Measurements from ENCODE around the gene SRD5A3. TPM values are rescaled to one million over a fixed set of nuclear protein-coding genes. Genes with fewer than 3 reads are reported as not detected.

The SRD5A3 gene
- total and polyA plus RNA-seq, 9 of the 15 experiments (the other 6 are each of a cell fraction or from before 2014, with no cell fraction given), result 2.5 to 37.0 (median 13.3) TPM

GRCh38 chr4:55358668-55359067 lies 12.6 kb downstream of the SRD5A3 start (continued):
- TF ChIP-seq MAFK (IDR thresholded peaks at IDR 0.05; ENCODE audit: low read length) (peak; percentile 82), ZNF146 (CRISPR knock-in tag; IDR thresholded peaks at IDR 0.05; ENCODE audit: unreplicated experiment) (no peak)

- Histone ChIP-seq H3K27ac (ENCODE audit: extremely low read depth, low read depth, low read length) (no peak overlapping the region; the same call in 2 of the 3 replicates), H2AFZ (ENCODE audit: low read depth, low read length) (peak overlapping the region; percentile 15; the same call in 1 of the 2 replicates), H3K79me2 (ENCODE audit: control insufficient read depth, insufficient read depth, low read length) (no peaks in the 10 kb centered on the region), H3K4me2 (ENCODE audit: insufficient read depth, low read length) (no peak overlapping the region), H3K27me3 (ENCODE audit: control insufficient read depth in 2 of 2, insufficient read depth in 2 of 2, low read length in 2 of 2) (no peaks in the 10 kb centered on the region), H3K9me3 (replicated peaks; ENCODE audit: control insufficient read depth, insufficient read depth, low read depth, low read length) (no peaks in the 10 kb centered on the region), H3K9me1 (ENCODE audit: control insufficient read depth, insufficient read depth, low read length) (no peaks in the 10 kb centered on the region), H3K36me3 (ENCODE audit: control insufficient read depth, insufficient read depth, low read length) (0 out of 3 replicates have a peak, but pooled peaks cover 3% of the 10 kb centered on the region), H3K4me1 (replicated peaks in 1 of 2; ENCODE audit: control insufficient read depth in 2 of 2, insufficient read depth in 2 of 2, low read length in 2 of 2) (peaks cover 4 to 18% of the 10 kb centered on the region in 2 experiments; a peak in 4 of 5 replicates), H4K20me1 (replicated peaks; ENCODE audit: control insufficient read depth, insufficient read depth, low read length) (no peaks in the 10 kb centered on the region), H3K4me3 (no peak overlapping the region), H3K9ac (ENCODE audit: insufficient read depth in 1 of 2, low read depth in 2 of 2, low read length in 2 of 2) (no peak overlapping the region; a peak in 1 of 4 replicates)
- in situ Hi-C loops (cut with MboI) (loop anchor here (10.0 kb wide), 1 partner anchor 495 kb away; the partner anchor contains the start of gene EXOC1), intact Hi-C loops (cut with micrococcal nuclease) (no loop called here)
- BruUV-seq (replicated peaks), result no TSS peak
- FAIRE-seq (no peak), ATAC-seq (no peak), DNase-seq (ENCODE audit: extremely low read depth in 1 of 4, low spot score in 3 of 4) (no peak)
- ChIA-PET CTCF (ENCODE audit: low intra/inter-chr PET ratio) (no interaction called here), POLR2A (interaction anchor here (0.6 to 1.3 kb wide), 2 partner anchors 10 to 140 kb away, joined by 3 to 4 read pairs; no protein-coding TSS in a partner anchor)
- no peak for TF ChIP-seq ZNF239 (CRISPR knock-in tag; IDR thresholded peaks at IDR 0.05)
- TF ChIP-seq HDAC6 (IDR thresholded peaks at IDR 0.05; ENCODE audit: low read depth, low read length), result no peak
- TF ChIP-seq BRCA1 (IDR thresholded peaks at IDR 0.05), result no peak
- TF ChIP-seq BRCA1 (CRISPR knock-in tag; IDR thresholded peaks at IDR 0.05), result no peak
- no peak for TF ChIP-seq ETS1 (conservative IDR thresholded peaks at IDR 0.05; ENCODE audit: control insufficient read depth, low read depth, low read length)
- no peak for TF ChIP-seq NR4A1 (CRISPR knock-in tag; IDR thresholded peaks at IDR 0.05)
- no peak for TF ChIP-seq NR4A1 (tag; IDR thresholded peaks at IDR 0.05)
- no peak for TF ChIP-seq ZBTB12 (CRISPR knock-in tag; IDR thresholded peaks at IDR 0.05)
- no peak for TF ChIP-seq ZNF75A (CRISPR knock-in tag; IDR thresholded peaks at IDR 0.05)
- no peak for TF ChIP-seq RBM22 (IDR thresholded peaks at IDR 0.05; ENCODE audit: low read depth, low read length, poor library complexity, severe bottlenecking)
- no peak for TF ChIP-seq SIN3B (IDR thresholded peaks at IDR 0.05; ENCODE audit: low read depth)
- TF ChIP-seq CGGBP1 (CRISPR knock-in tag; IDR thresholded peaks at IDR 0.05), result no peak
- TF ChIP-seq GTF3C2 (IDR thresholded peaks at IDR 0.05; ENCODE audit: borderline replicate concordance, extremely low read depth, insufficient read length), result no peak
- no peak for TF ChIP-seq DDX20 (tag; IDR thresholded peaks at IDR 0.05; ENCODE audit: low read depth)
- WGBS (ENCODE audit: insufficient coverage, low coverage, missing lambda C conversion rate), result 71% methylated on average over 7 of the region's 8 CpGs
Observed at GRCh38 chr4:55359397-55359916, 13.4 kb downstream of the SRD5A3 start.
